HepG2 (cell line): ENCODE results near the gene ZP2. TPM values are rescaled to one million over a fixed set of nuclear protein-coding genes. Genes with fewer than 3 reads are reported as not detected.
A peak's percentile ranks its signal among the peaks of the same experiment; 100 is the strongest.

ENCODE experiments used
- ARID5B ChIP-seq: IDR thresholded peaks from 2 replicates; pipeline ENCODE4 v1.4.0; 2020; ENCODE audit warnings: mild to moderate bottlenecking, missing genetic modification reagents
- HMGXB3 ChIP-seq: sonication (generic); formaldehyde crosslinking; IDR thresholded peaks from 2 replicates; pipeline ENCODE4 v1.4.0; 2020; ENCODE audit warnings: missing genetic modification reagents, borderline replicate concordance
- MLXIP ChIP-seq: sonication (generic); formaldehyde crosslinking; IDR thresholded peaks from 2 replicates; pipeline ENCODE4 v1.9.0; 2021; ENCODE audit warnings: missing genetic modification reagents, borderline replicate concordance
- PLRG1 ChIP-seq: fragments of 450-650 bp; conservative IDR thresholded peaks from 2 replicates; pipeline ENCODE4 v1.6.1; 2016
- PRDM10 ChIP-seq: sonication (generic); formaldehyde crosslinking; IDR thresholded peaks from 2 replicates; pipeline ENCODE4 v1.4.0; 2020; ENCODE audit warnings: low read depth, missing genetic modification reagents
- SOX13 ChIP-seq, 3 experiments: fragments of 450-650 bp in 1 of 3; sonication (generic) in 1 of 3; formaldehyde crosslinking in 1 of 3; IDR thresholded peaks in 2 of 3; conservative IDR thresholded peaks in 1 of 3; 2 replicates each; pipeline versions ENCODE4 v1.5.0 to v1.6.1; 2016 to 2020; ENCODE audit warnings: antibody characterized with exemption in 1 of 3, mild to moderate bottlenecking in 1 of 3, missing compliant biosample characterization in 1 of 3, missing genetic modification reagents in 1 of 3, moderate library complexity in 1 of 3
- THAP11 ChIP-seq: IDR thresholded peaks from 2 replicates; pipeline ENCODE4 v1.6.1; 2016; ENCODE audit warnings: missing biosample characterization, missing genetic modification reagents
- ZNF484 ChIP-seq: sonication (generic); formaldehyde crosslinking; IDR thresholded peaks from 2 replicates; pipeline ENCODE4 v1.5.1; 2020; ENCODE audit warnings: mild to moderate bottlenecking, low read depth, missing genetic modification reagents, borderline replicate concordance
- polyA plus RNA-seq, 8 experiments: library from polyadenylated mRNA; depleted of rRNA in 3 of 8; stranded (reverse) in 7 of 8; unstranded in 1 of 8; fragments of >200 nt; fragmentation: Illumina TruSeq in 4 of 8; extraction: Trizol in 4 of 8; gene quantifications; 2 replicates each; pipeline versions ENCODE4 v1.2.1 to v1.2.3, GENCODE V29; 2011 to 2016; ENCODE audit warnings: low read depth in 4 of 8, missing spikeins in 1 of 8, mixed read lengths in 1 of 8; ENCODE audit not compliant: insufficient read depth in 1 of 8
- total RNA-seq, 5 experiments: library from RNA; depleted of rRNA; stranded (reverse); fragments of >200 nt; fragmentation: Illumina TruSeq; extraction: Trizol; gene quantifications; 2 replicates each; pipeline ENCODE4 v1.2.3, GENCODE V29; 2016; ENCODE audit warnings: low read depth in 1 of 5

The ZP2 gene
- total and polyA plus RNA-seq, 2 of the 13 experiments (the other 11 are each of a cell fraction or from before 2014, with no cell fraction given) = not detected

GRCh38 chr16:21222495-21223337 is 11.3 kb upstream of the ZP2 start (continued):
- TF ChIP-seq PRDM10 = no peak
- TF ChIP-seq ZNF484 = no peak
- TF ChIP-seq HMGXB3 (CRISPR knock-in tag) = 0 out of 2 replicates have a peak, but pooled peaks have one; percentile 39
- no peak for TF ChIP-seq MLXIP (CRISPR knock-in tag)
- TF ChIP-seq ARID5B (CRISPR knock-in tag) = peak; percentile 75
- TF ChIP-seq THAP11 (CRISPR knock-in tag) = 0 out of 2 replicates have a peak, but pooled peaks have one; percentile 17
- TF ChIP-seq SOX13 (IDR thresholded peaks at IDR 0.05) = no peak
- TF ChIP-seq SOX13 (CRISPR knock-in tag; conservative IDR thresholded peaks at IDR 0.05 in 1 of 2, IDR thresholded peaks at IDR 0.05 in 1 of 2) = peak in 1 of 2 experiments; percentile 86; a peak in 2 of 4 replicates
- TF ChIP-seq PLRG1 = no peak
